K562 treated with DMSO at 1 percent for 4 hours (cell line): ENCODE results near the gene SNRPN. TPM values are rescaled to one million over a fixed set of nuclear protein-coding genes. Genes with fewer than 3 reads are reported as not detected.

ENCODE experiments used
- total RNA-seq: library from RNA; unstranded; fragments of 300-600 nt; gene quantifications from 2 replicates; pipeline ENCODE4 v1.2.3, GENCODE V29; 2022; ENCODE audit not compliant: insufficient read depth

The SNRPN gene
- 1.9 and 2.1 TPM in 2 replicates for total RNA-seq

GRCh38 chr15:24954783-24955530, at the start of gene SNRPN, which contains the start of gene SNURF:
Gene SNRPN (plus strand): TSS chr15:24954987. CDS start chr15:24974454, 19,467 bp downstream.
Gene SNURF (plus strand): TSS chr15:24954987. CDS start chr15:24955049, 62 bp downstream.

Other genes with a start within 250 kb of the SNRPN start
- not detected in 2 replicates for gene SNURF, start within 50 bp of the SNRPN start, total RNA-seq